Bladder microvascular endothelial cell (primary cell): ENCODE data around the gene TMEM59. TPM values are rescaled to one million over a fixed set of nuclear protein-coding genes. Genes with fewer than 3 reads are reported as not detected.

Experiments used
- total RNA-seq: library from RNA; depleted of rRNA; stranded (reverse); fragments of >200 nt; gene quantifications from 2 replicates; pipeline ENCODE4 v1.2.3, GENCODE V29; 2014

Gene TMEM59, protein sequence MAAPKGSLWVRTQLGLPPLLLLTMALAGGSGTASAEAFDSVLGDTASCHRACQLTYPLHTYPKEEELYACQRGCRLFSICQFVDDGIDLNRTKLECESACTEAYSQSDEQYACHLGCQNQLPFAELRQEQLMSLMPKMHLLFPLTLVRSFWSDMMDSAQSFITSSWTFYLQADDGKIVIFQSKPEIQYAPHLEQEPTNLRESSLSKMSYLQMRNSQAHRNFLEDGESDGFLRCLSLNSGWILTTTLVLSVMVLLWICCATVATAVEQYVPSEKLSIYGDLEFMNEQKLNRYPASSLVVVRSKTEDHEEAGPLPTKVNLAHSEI
- 175 and 380 TPM in 2 replicates for total RNA-seq

DNA sequence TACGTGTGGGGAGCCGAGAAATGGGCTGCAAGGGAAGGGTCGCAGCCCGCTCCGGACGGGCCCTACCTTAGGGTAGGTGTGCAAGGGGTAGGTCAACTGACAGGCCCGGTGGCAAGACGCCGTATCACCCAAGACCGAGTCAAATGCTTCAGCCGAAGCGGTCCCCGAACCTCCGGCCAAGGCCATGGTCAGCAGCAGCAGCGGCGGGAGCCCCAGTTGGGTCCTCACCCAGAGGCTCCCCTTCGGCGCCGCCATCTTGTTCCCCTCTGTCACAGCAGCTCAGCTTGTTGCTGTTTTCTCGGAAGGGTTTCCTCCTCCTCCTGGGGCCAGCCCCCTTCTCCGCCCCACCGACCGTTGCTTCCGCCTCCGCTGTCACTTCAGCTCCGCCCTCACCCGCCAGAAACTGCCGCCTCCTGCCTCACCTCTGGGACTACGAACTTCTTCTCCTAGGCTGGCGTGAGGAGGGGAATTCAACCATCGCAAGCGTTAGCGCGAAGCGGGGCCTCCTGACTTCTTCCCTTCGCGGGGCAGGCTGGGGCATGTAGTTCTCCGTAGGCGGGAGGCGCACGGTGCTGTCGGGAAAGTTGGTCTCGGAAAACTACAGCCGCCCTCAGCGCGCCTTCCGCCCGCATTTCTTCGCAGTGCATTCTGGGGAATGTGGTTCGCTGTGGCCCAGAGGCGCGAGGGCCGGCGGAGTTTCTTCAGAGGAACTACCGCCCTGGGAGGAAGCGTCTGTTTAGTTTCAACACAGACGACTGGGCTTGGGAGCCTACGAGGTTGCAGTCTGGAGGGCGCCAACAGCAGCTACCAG, at the start of gene TMEM59, which contains the start of gene TCEANC2:
Gene TMEM59, minus strand, starts transcription at position 271 of the 811 bp plus-strand sequence. Its CDS starts 16 bp downstream, at position 255.
Gene TCEANC2, plus strand, starts transcription at position 675 of the 811 bp plus-strand sequence. CDS start 815 bp downstream, outside the sequence.

DNA sequence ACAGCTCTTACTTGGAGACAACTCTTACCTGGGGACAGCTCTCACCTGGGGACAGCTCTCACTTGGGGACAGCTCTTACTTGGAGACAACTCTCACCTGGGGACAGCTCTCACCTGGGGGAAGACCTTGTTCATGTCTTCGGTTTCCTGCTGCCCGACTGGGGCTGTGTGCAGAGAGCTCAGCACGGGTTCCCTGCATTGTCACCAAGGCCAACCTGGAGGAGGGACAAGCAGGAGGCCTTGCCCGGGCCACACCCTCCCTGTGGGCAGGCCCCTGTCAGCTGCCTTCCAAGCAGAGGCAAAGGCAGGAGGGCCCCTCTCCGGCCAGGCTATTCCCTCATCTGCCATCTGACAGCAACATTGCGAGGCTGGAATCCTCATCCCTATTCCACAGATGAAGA, 35.0 kb downstream of the TMEM59 start, which contains the start of gene LDLRAD1:
Gene LDLRAD1, minus strand, starts transcription at position 208 of the 400 bp plus-strand sequence. Its CDS starts 74 bp downstream, at position 134.

Other genes starting within 250 kb of the TMEM59 start
- gene NDC1, start 214.9 kb downstream of the TMEM59 start, total RNA-seq, result 17.6 and 18.4 TPM in 2 replicates
- gene YIPF1, start 163.4 kb downstream of the TMEM59 start, total RNA-seq, result 18.3 and 20.1 TPM in 2 replicates
- not detected in 2 replicates for gene DIO1, start 159.0 kb downstream of the TMEM59 start, total RNA-seq
- 13.1 and 17.0 TPM in 2 replicates for gene IFT25, start 107.5 kb downstream of the TMEM59 start, total RNA-seq
- gene LRRC42, start 106.9 kb downstream of the TMEM59 start, total RNA-seq, result 18.8 and 23.2 TPM in 2 replicates
- gene LDLRAD1, start 35.0 kb downstream of the TMEM59 start, total RNA-seq, result not detected in 2 replicates
- 1.9 and 2.6 TPM in 2 replicates for gene TCEANC2, start 404 bp upstream of the TMEM59 start, total RNA-seq
- gene CDCP2, start 99.8 kb upstream of the TMEM59 start, total RNA-seq, result not detected in 2 replicates
- 2.3 and 5.6 TPM in 2 replicates for gene CYB5RL, start 146.8 kb upstream of the TMEM59 start, total RNA-seq
- gene MRPL37, start 147.0 kb upstream of the TMEM59 start, total RNA-seq, result 27.6 and 36.6 TPM in 2 replicates